H9 (cell line): ENCODE results near the gene FAM149A. TPM values are rescaled to one million over a fixed set of nuclear protein-coding genes. Genes with fewer than 3 reads are reported as not detected.

Experiments used
- DNase-seq: peaks from one replicate; pipeline ENCODE4 v3.0.0-alpha.2; 2017
- H2AFZ ChIP-seq: one replicate; pipeline ENCODE4 v1.6.1; 2013; ENCODE audit warnings: mild to moderate bottlenecking, low read length, control low read depth, moderate library complexity
- H2AK5ac ChIP-seq: 2 replicates; pipeline ENCODE4 v1.6.1; 2013; ENCODE audit warnings: low read length, control low read depth, mixed read lengths; ENCODE audit not compliant: insufficient read length
- H2BK120ac ChIP-seq: one replicate; pipeline ENCODE4 v1.6.1; 2013; ENCODE audit warnings: low read depth, mild to moderate bottlenecking, low read length, control low read depth, inconsistent platforms; ENCODE audit not compliant: poor library complexity, severe bottlenecking
- H2BK12ac ChIP-seq: 2 replicates; pipeline ENCODE4 v1.6.1; 2013; ENCODE audit warnings: low read length, control low read depth, mixed read lengths, low read depth; ENCODE audit not compliant: insufficient read length
- H2BK15ac ChIP-seq: 2 replicates; pipeline ENCODE4 v1.6.1; 2013; ENCODE audit warnings: low read depth, low read length, control low read depth
- H2BK20ac ChIP-seq: one replicate; pipeline ENCODE4 v1.6.1; 2013; ENCODE audit warnings: low read depth, mild to moderate bottlenecking, low read length, control low read depth, inconsistent platforms; ENCODE audit not compliant: poor library complexity, severe bottlenecking
- H2BK5ac ChIP-seq: 2 replicates; pipeline ENCODE4 v1.6.1; 2013; ENCODE audit warnings: low read length, control low read depth, mixed read lengths; ENCODE audit not compliant: insufficient read length
- H3K14ac ChIP-seq: 2 replicates; pipeline ENCODE4 v1.6.1; 2013; ENCODE audit warnings: low read length, control low read depth; ENCODE audit not compliant: insufficient read depth
- H3K18ac ChIP-seq: 2 replicates; pipeline ENCODE4 v1.6.1; 2013; ENCODE audit warnings: low read depth, mild to moderate bottlenecking, mixed read lengths, low read length, control low read depth; ENCODE audit not compliant: insufficient read length
- H3K23ac ChIP-seq: 2 replicates; pipeline ENCODE4 v1.6.1; 2013; ENCODE audit warnings: low read length, control low read depth, mixed read lengths, low read depth; ENCODE audit not compliant: insufficient read length
- H3K23me2 ChIP-seq: 2 replicates; pipeline ENCODE4 v1.6.1; 2013; ENCODE audit warnings: low read depth, mild to moderate bottlenecking, mixed read lengths, low read length, control low read depth; ENCODE audit not compliant: insufficient read length, poor library complexity, severe bottlenecking
- H3K27ac ChIP-seq: 2 replicates; pipeline ENCODE4 v1.5.1; 2013; ENCODE audit warnings: low read length, control low read depth, mixed read lengths, low read depth; ENCODE audit not compliant: insufficient read length
- H3K27me3 ChIP-seq: 2 replicates; pipeline ENCODE4 v1.6.1; 2013; ENCODE audit warnings: low read length, control low read depth, inconsistent platforms; ENCODE audit not compliant: insufficient read depth
- H3K4ac ChIP-seq: 2 replicates; pipeline ENCODE4 v1.6.1; 2013; ENCODE audit warnings: low read depth, mild to moderate bottlenecking, control low read depth, inconsistent platforms, low read length, moderate library complexity
- H3K4me1 ChIP-seq: 2 replicates; pipeline ENCODE4 v1.6.1; 2013; ENCODE audit warnings: low read length, control low read depth, inconsistent platforms; ENCODE audit not compliant: insufficient read depth
- H3K4me2 ChIP-seq: 2 replicates; pipeline ENCODE4 v1.6.1; 2013; ENCODE audit warnings: low read length, control low read depth, mixed read lengths; ENCODE audit not compliant: insufficient read length, insufficient read depth
- H3K56ac ChIP-seq: 2 replicates; pipeline ENCODE4 v1.6.1; 2013; ENCODE audit warnings: low read depth, mild to moderate bottlenecking, mixed read lengths, low read length, control low read depth; ENCODE audit not compliant: insufficient read length
- H3K79me1 ChIP-seq: 2 replicates; pipeline ENCODE4 v1.6.1; 2013; ENCODE audit warnings: low read depth, mild to moderate bottlenecking, moderate library complexity, low read length, control low read depth, inconsistent platforms; ENCODE audit not compliant: insufficient read depth, poor library complexity, severe bottlenecking
- H3K79me2 ChIP-seq: 2 replicates; pipeline ENCODE4 v1.6.1; 2013; ENCODE audit warnings: low read length, control low read depth, inconsistent platforms; ENCODE audit not compliant: insufficient read depth
- H3K9ac ChIP-seq: 2 replicates; pipeline ENCODE4 v1.6.1; 2013; ENCODE audit warnings: low read length, control low read depth, mixed read lengths; ENCODE audit not compliant: insufficient read length; ENCODE audit errors: extremely low read depth
- H3K9me3 ChIP-seq: one replicate; pipeline ENCODE4 v1.6.1; 2013; ENCODE audit warnings: low read depth, low read length, inconsistent platforms; ENCODE audit not compliant: control insufficient read depth
- H3T11ph ChIP-seq: one replicate; pipeline ENCODE4 v1.6.1; 2013; ENCODE audit warnings: mild to moderate bottlenecking, low read length, control low read depth, inconsistent platforms
- H4K20me1 ChIP-seq: one replicate; pipeline ENCODE4 v1.6.1; 2013; ENCODE audit not compliant: control insufficient read depth, insufficient read length, insufficient read depth
- H4K5ac ChIP-seq: 2 replicates; pipeline ENCODE4 v1.6.1; 2013; ENCODE audit warnings: low read depth, mild to moderate bottlenecking, mixed read lengths, low read length, control low read depth; ENCODE audit not compliant: insufficient read length
- H4K8ac ChIP-seq: replicated peaks from 2 replicates; pipeline ENCODE4 v1.6.1; 2013; ENCODE audit warnings: low read length, control low read depth, mixed read lengths, low read depth; ENCODE audit not compliant: insufficient read length
- H4K91ac ChIP-seq: 2 replicates; pipeline ENCODE4 v1.6.1; 2013; ENCODE audit warnings: low read depth, mild to moderate bottlenecking, moderate library complexity, mixed read lengths, low read length, control low read depth; ENCODE audit not compliant: insufficient read length
- H3K27ac Mint-ChIP-seq, 3 experiments: 2 replicates in 2 of 3; 3 replicates in 1 of 3; pipeline ENCODE4 v1.8.0; 2020 to 2021; ENCODE audit warnings: mixed read lengths in 3 of 3, mild to moderate bottlenecking in 1 of 3, moderate library complexity in 1 of 3
- H3K27me3 Mint-ChIP-seq: 2 replicates; pipeline ENCODE4 v1.8.0; 2021; ENCODE audit warnings: low read depth, mild to moderate bottlenecking, moderate library complexity, mixed read lengths
- H3K36me3 Mint-ChIP-seq, 3 experiments: 2 replicates in 2 of 3; 3 replicates in 1 of 3; pipeline ENCODE4 v1.8.0; 2020 to 2021; ENCODE audit warnings: low read depth in 3 of 3, mixed read lengths in 3 of 3; ENCODE audit not compliant: insufficient read depth in 1 of 3
- H3K4me1 Mint-ChIP-seq, 2 experiments: 2 replicates each; pipeline ENCODE4 v1.8.0; 2020; ENCODE audit warnings: mixed read lengths in 2 of 2
- H3K4me3 Mint-ChIP-seq, 2 experiments: 2 replicates in 1 of 2; 3 replicates in 1 of 2; pipeline ENCODE4 v1.8.0; 2020 to 2021; ENCODE audit warnings: mild to moderate bottlenecking in 2 of 2, mixed read lengths in 2 of 2, moderate library complexity in 1 of 2
- H3K9me3 Mint-ChIP-seq, 2 experiments: 2 replicates in 1 of 2; 3 replicates in 1 of 2; pipeline ENCODE4 v1.8.0; 2020; ENCODE audit warnings: mild to moderate bottlenecking in 2 of 2, mixed read lengths in 2 of 2, moderate library complexity in 1 of 2
- CTCF ChIP-seq: fragments of 200-600 bp; sonication (generic); conservative IDR thresholded peaks from 3 replicates; pipeline ENCODE4 v1.8.0; 2021; ENCODE audit warnings: antibody characterized with exemption, mild to moderate bottlenecking
- WGBS: extraction: QIAGEN DNeasy Blood & Tissue Kit; methylation state at CpG from one replicate; pipeline ENCODE4 v1.1.7; 2013; ENCODE audit warnings: missing lambda C conversion rate, low lambda C conversion rate, mixed read lengths; ENCODE audit not compliant: insufficient read length; ENCODE audit errors: extremely low coverage; 5-methylcytosine and 5-hydroxymethylcytosine counted together
- total RNA-seq: library from RNA; stranded (reverse); gene quantifications from 2 replicates; pipeline ENCODE4 v1.2.1, GENCODE V29; 2021

The FAM149A gene
- total RNA-seq, 1 experiment from 2014 or later = 5.9 TPM

DNA sequence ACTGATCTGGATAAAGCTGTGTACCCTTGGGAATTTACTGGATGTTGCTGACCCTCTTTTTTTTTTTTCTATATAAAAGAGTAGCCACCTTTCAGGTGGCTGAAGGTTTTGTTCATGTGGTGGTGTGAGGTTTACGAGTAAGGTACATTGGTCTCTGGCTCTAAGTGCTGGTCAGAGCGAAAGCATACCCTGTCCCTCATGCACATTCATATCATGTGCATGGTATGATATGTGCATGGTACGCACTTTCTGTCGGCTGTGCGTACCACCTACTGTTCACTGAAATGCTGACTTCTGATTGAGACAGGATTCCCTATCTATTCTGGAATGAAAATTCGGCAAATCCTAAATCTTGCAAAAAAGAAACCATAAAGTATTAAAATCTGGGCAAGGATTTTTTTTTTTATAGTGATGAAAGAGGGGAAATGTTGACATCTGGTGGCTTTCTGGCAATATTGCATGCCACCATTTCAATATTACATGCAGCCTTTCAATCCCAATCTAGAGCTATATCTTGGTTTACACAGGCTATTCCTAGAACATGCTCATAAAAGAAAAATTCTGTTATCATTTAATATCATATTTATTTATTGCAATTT lies 32.8 kb downstream of the FAM149A start:
- no peak overlapping the region for H3K4me3 Mint-ChIP-seq

More for the DNA sequence above, 32.8 kb downstream of the FAM149A start:
- Histone ChIP-seq H2BK5ac (no peak overlapping the region), H2BK12ac (no peak overlapping the region), H3K4me1 (peaks cover 3% of the 10 kb centered on the region; the same call in 1 of the 2 replicates), H3K79me1 (no peaks in the 10 kb centered on the region), H4K20me1 (no peaks in the 10 kb centered on the region), H2AFZ (no peak overlapping the region), H2BK15ac (no peak overlapping the region), H3K9me3 (no peaks in the 10 kb centered on the region), H3K18ac (no peak overlapping the region), H3K14ac (no peak overlapping the region), H3K79me2 (no peaks in the 10 kb centered on the region), H3K23ac (no peak overlapping the region), H4K91ac (no peak overlapping the region), H3K27ac (no peak overlapping the region), H3K4ac (no peak overlapping the region), H2BK120ac (no peak overlapping the region), H3K23me2 (no peaks in the 10 kb centered on the region), H3T11ph (no peak overlapping the region), H3K27me3 (no peaks in the 10 kb centered on the region), H3K4me2 (no peak overlapping the region), H2AK5ac (no peak overlapping the region), H3K56ac (no peak overlapping the region), H3K9ac (no peak overlapping the region), H4K8ac (no peak overlapping the region), H2BK20ac (no peak overlapping the region), H4K5ac (no peak overlapping the region)
- Mint-ChIP-seq H3K9me3 (no peaks in the 10 kb centered on the region), H3K4me1 (peaks cover 17% of the 10 kb centered on the region in 2 experiments), H3K27ac (peak overlapping the region in 1 of 3 experiments; percentile 8; a peak in 1 of 7 replicates), H3K36me3 (no peaks in the 10 kb centered on the region), H3K27me3 (peaks cover 3% of the 10 kb centered on the region)
- TF ChIP-seq CTCF = peak; percentile 77
- no peak for DNase-seq
- no CpG with 5 or more reads among the region's 6 CpGs for WGBS
